Loucy (cell line): Measurements from ENCODE around the gene KCNN3.

Experiments
- H2AFZ ChIP-seq: fragments of 200-600 bp; sonication (generic); 2 replicates; pipeline ENCODE4 v1.6.0; 2016; ENCODE audit warnings: antibody characterized with exemption, mild to moderate bottlenecking, low read length, moderate library complexity
- H3F3A ChIP-seq: fragments of 200-600 bp; 2 replicates; pipeline ENCODE4 v1.6.0; 2016; ENCODE audit warnings: antibody characterized with exemption, low read depth, mild to moderate bottlenecking
- H3K27me3 ChIP-seq: fragments of 200-600 bp; sonication (generic); 2 replicates; pipeline ENCODE4 v1.6.1; 2014; ENCODE audit warnings: low read length, mild to moderate bottlenecking; ENCODE audit not compliant: insufficient read depth, poor library complexity, severe bottlenecking
- H3K36me3 ChIP-seq: fragments of 200-600 bp; sonication (generic); 2 replicates; pipeline ENCODE4 v1.6.1; 2016; ENCODE audit warnings: low read length; ENCODE audit not compliant: insufficient read depth
- H3K4me1 ChIP-seq: fragments of 200-600 bp; sonication (generic); 2 replicates; pipeline ENCODE4 v1.5.1; 2014; ENCODE audit warnings: low read length, mild to moderate bottlenecking; ENCODE audit not compliant: insufficient read depth, poor library complexity, severe bottlenecking
- H3K4me2 ChIP-seq: fragments of 200-600 bp; sonication (generic); 2 replicates; pipeline ENCODE4 v1.6.0; 2014; ENCODE audit warnings: antibody characterized with exemption, low read length, low read depth, mild to moderate bottlenecking; ENCODE audit not compliant: poor library complexity, severe bottlenecking
- H3K4me3 ChIP-seq: fragments of 200-600 bp; sonication (generic); 2 replicates; pipeline ENCODE4 v1.5.1; 2014; ENCODE audit warnings: low read length, mild to moderate bottlenecking, mixed read lengths; ENCODE audit not compliant: poor library complexity, severe bottlenecking
- H3K79me2 ChIP-seq: fragments of 200-600 bp; sonication (generic); 2 replicates; pipeline ENCODE4 v1.6.1; 2014; ENCODE audit warnings: low read length; ENCODE audit not compliant: insufficient read depth
- H3K9ac ChIP-seq: fragments of 200-600 bp; sonication (generic); 2 replicates; pipeline ENCODE4 v1.6.0; 2014; ENCODE audit warnings: mild to moderate bottlenecking, low read depth, low read length, moderate library complexity; ENCODE audit not compliant: poor library complexity, severe bottlenecking
- H3K9me2 ChIP-seq: fragments of 200-600 bp; sonication (generic); replicated peaks from 2 replicates; pipeline ENCODE4 v1.6.1; 2016; ENCODE audit warnings: low read depth, low read length, mixed read lengths
- H3K9me3 ChIP-seq: fragments of 200-600 bp; sonication (generic); 2 replicates; pipeline ENCODE4 v1.6.1; 2014; ENCODE audit warnings: mild to moderate bottlenecking, antibody characterized with exemption, low read length, low read depth; ENCODE audit not compliant: insufficient read depth
- H4K20me1 ChIP-seq: fragments of 200-600 bp; sonication (generic); 2 replicates; pipeline ENCODE4 v1.6.0; 2014; ENCODE audit warnings: antibody characterized with exemption, low read length, mild to moderate bottlenecking; ENCODE audit not compliant: insufficient read depth, poor library complexity, severe bottlenecking
- EZH2phosphoT487 ChIP-seq: fragments of 200-600 bp; IDR thresholded peaks from 2 replicates; pipeline ENCODE4 v1.6.1; 2018; ENCODE audit warnings: antibody characterized with exemption, mild to moderate bottlenecking, moderate library complexity, borderline replicate concordance
- TF ChIP-seq, protein P1 (sequence below): fragments of 200-600 bp; sonication (generic); conservative IDR thresholded peaks from 2 replicates; pipeline ENCODE4 v1.5.1; 2014; ENCODE audit warnings: mild to moderate bottlenecking, antibody characterized with exemption, low read length

The KCNN3 gene

GRCh38 chr1:154844297-154844681 lies 25.8 kb downstream of the KCNN3 start:
- Histone ChIP-seq H3K9me2 (no peaks in the 10 kb centered on the region), H3K9me3 (no peaks in the 10 kb centered on the region), H3K27me3 (no peaks in the 10 kb centered on the region), H3K79me2 (no peaks in the 10 kb centered on the region), H3K4me2 (no peak overlapping the region), H2AFZ (no peak overlapping the region), H3F3A (no peaks in the 10 kb centered on the region), H3K4me1 (peaks cover 21% of the 10 kb centered on the region), H4K20me1 (no peaks in the 10 kb centered on the region), H3K4me3 (no peak overlapping the region), H3K36me3 (no peaks in the 10 kb centered on the region), H3K9ac (no peak overlapping the region)
- TF ChIP-seq, protein P1, sequence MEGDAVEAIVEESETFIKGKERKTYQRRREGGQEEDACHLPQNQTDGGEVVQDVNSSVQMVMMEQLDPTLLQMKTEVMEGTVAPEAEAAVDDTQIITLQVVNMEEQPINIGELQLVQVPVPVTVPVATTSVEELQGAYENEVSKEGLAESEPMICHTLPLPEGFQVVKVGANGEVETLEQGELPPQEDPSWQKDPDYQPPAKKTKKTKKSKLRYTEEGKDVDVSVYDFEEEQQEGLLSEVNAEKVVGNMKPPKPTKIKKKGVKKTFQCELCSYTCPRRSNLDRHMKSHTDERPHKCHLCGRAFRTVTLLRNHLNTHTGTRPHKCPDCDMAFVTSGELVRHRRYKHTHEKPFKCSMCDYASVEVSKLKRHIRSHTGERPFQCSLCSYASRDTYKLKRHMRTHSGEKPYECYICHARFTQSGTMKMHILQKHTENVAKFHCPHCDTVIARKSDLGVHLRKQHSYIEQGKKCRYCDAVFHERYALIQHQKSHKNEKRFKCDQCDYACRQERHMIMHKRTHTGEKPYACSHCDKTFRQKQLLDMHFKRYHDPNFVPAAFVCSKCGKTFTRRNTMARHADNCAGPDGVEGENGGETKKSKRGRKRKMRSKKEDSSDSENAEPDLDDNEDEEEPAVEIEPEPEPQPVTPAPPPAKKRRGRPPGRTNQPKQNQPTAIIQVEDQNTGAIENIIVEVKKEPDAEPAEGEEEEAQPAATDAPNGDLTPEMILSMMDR, result no peak
- no peak for TF ChIP-seq EZH2phosphoT487

DNA sequence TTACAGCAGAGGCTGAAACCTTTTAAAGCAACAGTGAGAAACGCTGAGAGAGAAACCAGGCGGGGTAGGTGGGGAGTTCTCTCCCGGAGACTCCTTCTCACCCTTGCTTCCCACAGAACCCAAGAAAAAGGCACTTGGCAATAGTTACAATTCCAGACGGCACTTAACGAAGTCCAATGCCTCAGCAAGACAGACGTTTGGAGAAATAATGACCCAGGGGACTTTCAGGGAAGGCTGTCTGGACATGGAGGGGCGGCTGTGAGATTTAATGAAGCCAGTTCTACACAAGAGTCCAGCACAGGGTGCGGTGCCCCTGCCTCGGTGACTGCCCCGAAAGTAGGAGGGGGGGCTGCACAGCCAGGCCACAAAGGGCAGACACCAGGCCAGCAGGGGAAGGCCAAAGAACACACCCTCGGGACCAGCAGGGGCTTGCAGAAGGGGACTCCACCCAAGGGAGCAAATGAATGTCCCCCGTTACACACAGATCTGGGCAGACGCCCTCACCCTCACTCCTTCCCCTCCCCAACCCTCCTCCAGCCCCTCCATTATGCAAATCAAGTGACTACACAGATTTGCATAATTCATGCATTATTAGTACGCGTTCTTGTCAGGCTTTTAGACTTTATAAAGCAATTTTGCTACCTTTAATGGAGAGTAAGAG lies 26.3 kb downstream of the KCNN3 start:
- Histone ChIP-seq H4K20me1 (no peaks in the 10 kb centered on the region), H2AFZ (no peak overlapping the region), H3K9me3 (no peaks in the 10 kb centered on the region), H3K4me1 (peaks cover 21% of the 10 kb centered on the region), H3K4me3 (no peak overlapping the region), H3K79me2 (no peaks in the 10 kb centered on the region), H3K9ac (no peak overlapping the region), H3K27me3 (no peaks in the 10 kb centered on the region), H3F3A (no peaks in the 10 kb centered on the region), H3K9me2 (no peaks in the 10 kb centered on the region), H3K4me2 (no peak overlapping the region), H3K36me3 (no peaks in the 10 kb centered on the region)
- TF ChIP-seq, protein P1, result no peak
- no peak for TF ChIP-seq EZH2phosphoT487

GRCh38 chr1:154842635-154843034 lies 27.4 kb downstream of the KCNN3 start:
- H3K4me3 ChIP-seq, result no peak overlapping the region
- no peaks in the 10 kb centered on the region for H4K20me1 ChIP-seq
- TF ChIP-seq EZH2phosphoT487, result no peak
- TF ChIP-seq, protein P1, result no peak
- H3K9me2 ChIP-seq, result no peaks in the 10 kb centered on the region
- H3K4me1 ChIP-seq, result peaks cover 21% of the 10 kb centered on the region
- H2AFZ ChIP-seq, result no peak overlapping the region
- no peaks in the 10 kb centered on the region for H3K9me3 ChIP-seq
- no peak overlapping the region for H3K4me2 ChIP-seq
- H3K9ac ChIP-seq, result no peak overlapping the region
- H3K79me2 ChIP-seq, result no peaks in the 10 kb centered on the region
- H3K36me3 ChIP-seq, result no peaks in the 10 kb centered on the region
- no peaks in the 10 kb centered on the region for H3K27me3 ChIP-seq
- no peaks in the 10 kb centered on the region for H3F3A ChIP-seq
